SH-SY5Y (cell line): ENCODE data around the gene FGD4.

Experiments used
- GATA2 ChIP-seq: IDR thresholded peaks from 2 replicates; pipeline ENCODE4 v1.6.1; 2011; ENCODE audit warnings: mild to moderate bottlenecking, low read depth, low read length
- GATA3 ChIP-seq: IDR thresholded peaks from 2 replicates; pipeline ENCODE4 v1.6.1; 2011; ENCODE audit warnings: low read depth, mild to moderate bottlenecking, low read length, moderate library complexity

DNA sequence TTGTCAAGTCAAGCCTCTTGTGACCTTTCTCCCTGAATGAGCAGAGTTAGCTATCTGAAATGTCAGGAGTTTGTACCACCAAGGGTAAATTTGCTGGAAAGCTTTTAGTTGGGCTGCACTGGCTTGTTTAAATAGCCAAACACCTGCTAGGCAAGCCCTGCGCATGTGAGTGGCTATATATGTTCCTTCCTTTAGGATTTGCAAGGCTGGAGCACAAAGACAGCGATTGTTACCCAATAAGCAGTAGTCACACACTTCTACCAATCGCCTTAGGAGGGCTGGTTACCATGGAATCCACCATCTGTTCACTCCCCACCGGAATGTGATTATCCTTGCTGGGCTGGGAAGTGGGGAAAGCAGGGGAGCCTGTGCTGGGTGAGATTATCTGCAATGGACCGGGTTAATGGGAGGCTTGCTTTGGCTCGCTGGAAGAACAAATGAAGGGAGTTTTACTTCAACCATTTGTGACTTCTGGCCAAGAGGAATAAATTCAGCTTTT, 102.5 kb downstream of the FGD4 start:
- TF ChIP-seq GATA3 (no peak), GATA2 (peak; percentile 40)
